SK-N-SH (cell line): Measurements from ENCODE around the gene ZNF358. TPM values are rescaled to one million over a fixed set of nuclear protein-coding genes. Genes with fewer than 3 reads are reported as not detected.
A peak's percentile ranks its signal among the peaks of the same experiment; 100 is the strongest.

Source experiments
- CTCF ChIA-PET: fragments of 300-600, 350-600 bp; formaldehyde crosslinking; extraction: SDS; loops from one replicate; lab custom pipeline; 2021; lab: Yijun Ruan, JAX
- POLR2A ChIA-PET: fragments of 350-600 bp; sonication (Branson Sonifier 250); formaldehyde crosslinking; extraction: SDS; loops from one replicate; lab custom pipeline; 2020; ENCODE audit warnings: antibody characterized with exemption, inconsistent platforms; lab: Yijun Ruan, JAX
- DNase-seq: peaks from one replicate; pipeline ENCODE4 v3.0.0; 2012
- H2AFZ ChIP-seq: fragments of 200-600 bp; sonication (generic); 2 replicates; pipeline ENCODE4 v1.8.1; 2016; ENCODE audit warnings: antibody characterized with exemption, mild to moderate bottlenecking, low read depth
- H3F3A ChIP-seq: fragments of 200-600 bp; sonication (generic); replicated peaks from 2 replicates; pipeline ENCODE3; 2016; ENCODE audit warnings: antibody characterized with exemption, mild to moderate bottlenecking; ENCODE audit not compliant: insufficient read depth
- H3K27ac ChIP-seq, 2 experiments: fragments of 200-500 bp in 1 of 2; fragments of 200-600 bp in 1 of 2; sonication (Bioruptor generic) in 1 of 2; sonication (generic), shearing (Covaris generic) in 1 of 2; 2 replicates each; pipeline versions ENCODE4 v1.5.1 to v1.6.1; 2014 to 2016; ENCODE audit warnings: low read depth in 2 of 2, inconsistent platforms in 1 of 2, low read length in 1 of 2, mild to moderate bottlenecking in 1 of 2, mixed read lengths in 1 of 2
- H3K27me3 ChIP-seq: fragments of 200-600 bp; sonication (generic), shearing (Covaris generic); 2 replicates; pipeline ENCODE4 v1.6.1; 2016; ENCODE audit warnings: mixed run types; ENCODE audit not compliant: insufficient read depth
- H3K36me3 ChIP-seq, 2 experiments: fragments of 200-500 bp in 1 of 2; fragments of 200-600 bp in 1 of 2; sonication (Bioruptor generic) in 1 of 2; sonication (generic) in 1 of 2; replicated peaks in 1 of 2; 2 replicates each; pipeline versions ENCODE3 to v1.5.1; 2014 to 2016; ENCODE audit warnings: low read length in 1 of 2, mild to moderate bottlenecking in 1 of 2; ENCODE audit not compliant: insufficient read depth in 2 of 2, control insufficient read depth in 1 of 2
- H3K4me1 ChIP-seq, 2 experiments: fragments of 200-500 bp in 1 of 2; fragments of 200-600 bp in 1 of 2; sonication (Bioruptor generic) in 1 of 2; sonication (generic), shearing (Covaris generic) in 1 of 2; 2 replicates each; pipeline versions ENCODE4 v1.5.1 to v1.6.1; 2014 to 2016; ENCODE audit warnings: low read depth in 1 of 2, low read length in 1 of 2, mixed run types in 1 of 2; ENCODE audit not compliant: insufficient read depth in 2 of 2, control insufficient read depth in 1 of 2
- H3K4me2 ChIP-seq: fragments of 200-600 bp; sonication (generic), shearing (Covaris generic); 2 replicates; pipeline ENCODE4 v1.6.1; 2017; ENCODE audit warnings: mixed run types
- H3K4me3 ChIP-seq, 2 experiments: fragments of 200-500 bp in 1 of 2; fragments of 200-600 bp in 1 of 2; sonication (Bioruptor generic) in 1 of 2; sonication (generic), shearing (Covaris generic) in 1 of 2; 2 replicates each; pipeline versions ENCODE4 v1.5.1 to v1.8.1; 2014 to 2016; ENCODE audit warnings: low read depth in 2 of 2, inconsistent platforms in 1 of 2, low read length in 1 of 2, mild to moderate bottlenecking in 1 of 2, mixed read lengths in 1 of 2, moderate library complexity in 1 of 2
- H3K79me2 ChIP-seq: fragments of 200-600 bp; sonication (generic); 2 replicates; pipeline ENCODE4 v1.8.1; 2017; ENCODE audit warnings: mild to moderate bottlenecking; ENCODE audit not compliant: insufficient read depth
- H3K9ac ChIP-seq: fragments of 200-600 bp; sonication (generic); 2 replicates; pipeline ENCODE4 v1.6.1; 2017; ENCODE audit warnings: mixed run types
- H3K9me2 ChIP-seq: fragments of 200-600 bp; sonication (generic); 2 replicates; pipeline ENCODE4 v1.6.1; 2017; ENCODE audit warnings: mixed run types
- H3K9me3 ChIP-seq: fragments of 200-600 bp; sonication (generic); 2 replicates; pipeline ENCODE4 v1.6.1; 2017; ENCODE audit warnings: mixed run types, mild to moderate bottlenecking, moderate library complexity
- H4K20me1 ChIP-seq: fragments of 200-600 bp; sonication (generic); 2 replicates; pipeline ENCODE4 v1.6.1; 2017; ENCODE audit warnings: mild to moderate bottlenecking, mixed run types; ENCODE audit not compliant: insufficient read depth
- CHD2 ChIP-seq: fragments of 150-350 bp; IDR thresholded peaks from 2 replicates; pipeline ENCODE4 v1.6.1; 2018; ENCODE audit warnings: low read length; ENCODE audit not compliant: partially characterized antibody
- CTCF ChIP-seq: fragments of 200-600 bp; sonication (generic); IDR thresholded peaks from 2 replicates; pipeline ENCODE4 v1.6.1; 2017; ENCODE audit warnings: antibody characterized with exemption, mild to moderate bottlenecking, moderate library complexity
- ELF1 ChIP-seq: IDR thresholded peaks from 2 replicates; pipeline ENCODE4 v1.4.0; 2012
- FOSL2 ChIP-seq: IDR thresholded peaks from 2 replicates; pipeline ENCODE4 v1.4.0; 2012; ENCODE audit warnings: low read depth, mild to moderate bottlenecking, moderate library complexity, borderline replicate concordance
- FOXJ3 ChIP-seq: sonication (generic); formaldehyde crosslinking; IDR thresholded peaks from 2 replicates; pipeline ENCODE4 v1.5.1; 2020; ENCODE audit warnings: mild to moderate bottlenecking, missing genetic modification reagents
- FOXM1 ChIP-seq: IDR thresholded peaks from 2 replicates; pipeline ENCODE4 v1.4.0; 2012; ENCODE audit warnings: low read depth, mild to moderate bottlenecking
- GABPA ChIP-seq: IDR thresholded peaks from 2 replicates; pipeline ENCODE4 v1.4.0; 2012; ENCODE audit warnings: low read depth, mild to moderate bottlenecking
- GATA2 ChIP-seq: sonication (generic); formaldehyde crosslinking; IDR thresholded peaks from 2 replicates; pipeline ENCODE4 v1.5.0; 2020; ENCODE audit warnings: mild to moderate bottlenecking, missing genetic modification reagents
- JUND ChIP-seq: IDR thresholded peaks from 2 replicates; pipeline ENCODE4 v1.4.0; 2012
- MEF2A ChIP-seq: IDR thresholded peaks from 2 replicates; pipeline ENCODE4 v1.4.0; 2012; ENCODE audit warnings: low read depth, borderline replicate concordance
- NFIC ChIP-seq: IDR thresholded peaks from 2 replicates; pipeline ENCODE4 v1.4.0; 2012; ENCODE audit warnings: borderline replicate concordance
- RAD21 ChIP-seq: IDR thresholded peaks from 2 replicates; pipeline ENCODE4 v1.6.1; 2012; ENCODE audit warnings: mild to moderate bottlenecking, low read length
- RCOR1 ChIP-seq: fragments of 150-350 bp; IDR thresholded peaks from 2 replicates; pipeline ENCODE4 v1.6.1; 2017; ENCODE audit warnings: antibody characterized with exemption, low read length
- SMC3 ChIP-seq: IDR thresholded peaks from 2 replicates; pipeline ENCODE4 v1.6.1; 2012; ENCODE audit warnings: low read depth, low read length, improper control_type of control experiment
- TAF1 ChIP-seq: IDR thresholded peaks from 2 replicates; pipeline ENCODE4 v1.6.1; 2012; ENCODE audit warnings: low read depth, mild to moderate bottlenecking, low read length, moderate library complexity, borderline replicate concordance
- TCF12 ChIP-seq: IDR thresholded peaks from 2 replicates; pipeline ENCODE4 v1.4.0; 2012
- TEAD4 ChIP-seq: IDR thresholded peaks from 2 replicates; pipeline ENCODE4 v1.4.0; 2012; ENCODE audit warnings: mild to moderate bottlenecking, borderline replicate concordance; ENCODE audit not compliant: insufficient read depth
- USF1 ChIP-seq: IDR thresholded peaks from 2 replicates; pipeline ENCODE4 v1.4.0; 2012; ENCODE audit warnings: low read depth, borderline replicate concordance
- YY1 ChIP-seq: IDR thresholded peaks from 2 replicates; pipeline ENCODE4 v1.4.0; 2012; ENCODE audit warnings: low read depth, mild to moderate bottlenecking
- WGBS: methylation state at CpG from one replicate; pipeline ENCODE4 v1.1.6; 2017; ENCODE audit warnings: low lambda C conversion rate; 5-methylcytosine and 5-hydroxymethylcytosine counted together
- polyA plus RNA-seq, 3 experiments: library from polyadenylated mRNA; depleted of rRNA; stranded (reverse); fragments of >200 nt; gene quantifications; 2 replicates each; pipeline ENCODE4 v1.2.3, GENCODE V29; 2012
- TF ChIP-seq, protein P1 (sequence below): IDR thresholded peaks from 2 replicates; pipeline ENCODE4; 2012
- TF ChIP-seq, protein P2 (sequence below): IDR thresholded peaks from 2 replicates; pipeline ENCODE4 v1.4.0; 2012; ENCODE audit warnings: low read depth

Gene ZNF358
- polyA plus RNA-seq, 1 of the 3 experiments (the other 2 are of a cell fraction): 49.3 TPM

GRCh38 chr19:7547159-7547558, 31.3 kb downstream of the ZNF358 start:
- Histone ChIP-seq H3K36me3 (peaks cover 11 to 17% of the 10 kb centered on the region in 2 experiments), H3K9ac (no peak overlapping the region), H3K27me3 (no peaks in the 10 kb centered on the region), H2AFZ (no peak overlapping the region), H3K4me1 (no peaks in the 10 kb centered on the region; a peak in 1 of 4 replicates), H4K20me1 (no peaks in the 10 kb centered on the region), H3F3A (no peaks in the 10 kb centered on the region), H3K79me2 (no peaks in the 10 kb centered on the region), H3K4me2 (no peak overlapping the region), H3K27ac (no peak overlapping the region)
- CTCF ChIA-PET: interaction anchor here (1.2 to 1.7 kb wide), 3 partner anchors 21 to 193 kb away, joined by 3 to 6 read pairs (median 6); no protein-coding TSS in a partner anchor
- POLR2A ChIA-PET: no interaction called here
- 95% methylated on average over 3 of the region's 3 CpGs for WGBS
- TF ChIP-seq RCOR1 (no peak), TCF12 (no peak), CTCF (no peak), GATA2 (no peak)
- TF ChIP-seq, all 33 proteins: peak for 0
- Histone ChIP-seq H3K9me2 (no peaks in the 10 kb centered on the region), H3K4me3 (no peak overlapping the region), H3K9me3 (no peaks in the 10 kb centered on the region)
- DNase-seq: no peak

- ChIA-PET CTCF (no interaction called here), POLR2A (no interaction called here)
- H3F3A ChIP-seq: no peaks in the 10 kb centered on the region
- no peaks in the 10 kb centered on the region for H3K9me2 ChIP-seq
- no peaks in the 10 kb centered on the region for H3K27me3 ChIP-seq
- no peak overlapping the region for H3K4me2 ChIP-seq
- DNase-seq: peak; percentile 7
- H3K79me2 ChIP-seq: no peaks in the 10 kb centered on the region
- no peaks in the 10 kb centered on the region for H3K9me3 ChIP-seq
- no peak for TF ChIP-seq YY1
- no peak for TF ChIP-seq NFIC
- TF ChIP-seq RAD21: no peak
- no peak for TF ChIP-seq SMC3
- TF ChIP-seq MEF2A: no peak
- no peak for TF ChIP-seq FOXM1
- no peak for TF ChIP-seq GATA2
- no peak for TF ChIP-seq TCF12
- no peak for TF ChIP-seq USF1
- TF ChIP-seq FOXJ3 (CRISPR knock-in tag): no peak
- TF ChIP-seq ELF1: no peak
- TF ChIP-seq, protein P1, sequence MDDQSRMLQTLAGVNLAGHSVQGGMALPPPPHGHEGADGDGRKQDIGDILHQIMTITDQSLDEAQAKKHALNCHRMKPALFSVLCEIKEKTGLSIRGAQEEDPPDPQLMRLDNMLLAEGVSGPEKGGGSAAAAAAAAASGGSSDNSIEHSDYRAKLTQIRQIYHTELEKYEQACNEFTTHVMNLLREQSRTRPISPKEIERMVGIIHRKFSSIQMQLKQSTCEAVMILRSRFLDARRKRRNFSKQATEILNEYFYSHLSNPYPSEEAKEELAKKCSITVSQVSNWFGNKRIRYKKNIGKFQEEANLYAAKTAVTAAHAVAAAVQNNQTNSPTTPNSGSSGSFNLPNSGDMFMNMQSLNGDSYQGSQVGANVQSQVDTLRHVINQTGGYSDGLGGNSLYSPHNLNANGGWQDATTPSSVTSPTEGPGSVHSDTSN: no peak
- no peak for TF ChIP-seq RCOR1
- TF ChIP-seq TEAD4: no peak
- TF ChIP-seq FOSL2: no peak
- no peak for TF ChIP-seq CHD2
- TF ChIP-seq, protein P2, sequence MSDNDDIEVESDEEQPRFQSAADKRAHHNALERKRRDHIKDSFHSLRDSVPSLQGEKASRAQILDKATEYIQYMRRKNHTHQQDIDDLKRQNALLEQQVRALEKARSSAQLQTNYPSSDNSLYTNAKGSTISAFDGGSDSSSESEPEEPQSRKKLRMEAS: no peak
- no peak for TF ChIP-seq TAF1
- TF ChIP-seq JUND: no peak
- TF ChIP-seq GABPA: no peak
- no peak overlapping the region for H3K9ac ChIP-seq
- H3K27ac ChIP-seq: no peak overlapping the region
- H3K4me1 ChIP-seq: no peaks in the 10 kb centered on the region; a peak in 1 of 4 replicates
- no peak overlapping the region for H3K4me3 ChIP-seq
- H2AFZ ChIP-seq: no peak overlapping the region
- H4K20me1 ChIP-seq: no peaks in the 10 kb centered on the region
- H3K36me3 ChIP-seq: peaks cover 11% of the 10 kb centered on the region in 2 experiments
- 93% methylated on average over 27 of the region's 36 CpGs for WGBS
Observed at GRCh38 chr19:7549429-7550148, 33.7 kb downstream of the ZNF358 start.
